NCI-H748 (cell line): ENCODE results near the gene GJA5.

Experiments
- DNase-seq: peaks from one replicate; lab custom pipeline; 2025; ENCODE audit not compliant: unreplicated experiment; lab: John Stamatoyannopoulos, UW

GJA5 gene

DNA sequence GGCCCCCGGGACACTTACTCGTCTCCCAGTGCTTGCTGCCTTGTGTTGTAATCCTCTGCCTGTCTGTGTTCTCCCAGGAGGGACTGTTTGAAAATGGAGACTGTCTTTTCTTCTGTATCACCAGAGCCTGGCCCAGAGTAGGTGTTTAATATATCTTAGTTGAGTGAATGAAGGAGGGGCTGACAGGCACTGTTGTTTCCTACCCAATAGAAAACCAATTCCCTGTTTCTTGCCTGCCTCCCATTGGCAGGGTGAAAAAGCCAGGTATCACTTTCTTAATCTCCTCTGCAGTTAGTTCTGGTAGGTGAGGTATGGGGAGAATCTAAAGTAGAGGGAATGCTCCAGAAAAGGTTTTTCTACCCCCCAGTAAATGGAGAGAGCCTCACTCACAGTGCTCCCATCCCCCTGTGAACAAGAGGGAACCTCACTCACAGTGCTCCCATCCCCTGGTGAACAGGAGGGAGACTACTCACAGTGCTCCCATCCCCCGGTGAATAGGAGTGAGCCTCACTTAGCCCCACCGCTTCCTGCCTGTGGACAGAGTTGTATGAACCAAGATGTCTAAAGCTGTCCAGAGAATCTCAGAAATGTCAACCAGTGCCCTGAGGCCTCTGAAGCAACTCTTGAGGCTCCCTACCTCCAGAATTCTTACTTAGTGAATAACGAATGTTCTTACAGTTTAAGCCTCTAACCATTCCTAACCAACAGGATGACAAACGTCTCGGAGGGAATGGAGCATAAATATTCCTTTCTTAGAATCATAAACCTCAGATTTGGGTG, at the start of gene GJA5:
Gene GJA5, minus strand, starts transcription at position 122 of the 780 bp plus-strand sequence. CDS start 1,364 bp downstream, outside the sequence.
- no peak for DNase-seq

DNA sequence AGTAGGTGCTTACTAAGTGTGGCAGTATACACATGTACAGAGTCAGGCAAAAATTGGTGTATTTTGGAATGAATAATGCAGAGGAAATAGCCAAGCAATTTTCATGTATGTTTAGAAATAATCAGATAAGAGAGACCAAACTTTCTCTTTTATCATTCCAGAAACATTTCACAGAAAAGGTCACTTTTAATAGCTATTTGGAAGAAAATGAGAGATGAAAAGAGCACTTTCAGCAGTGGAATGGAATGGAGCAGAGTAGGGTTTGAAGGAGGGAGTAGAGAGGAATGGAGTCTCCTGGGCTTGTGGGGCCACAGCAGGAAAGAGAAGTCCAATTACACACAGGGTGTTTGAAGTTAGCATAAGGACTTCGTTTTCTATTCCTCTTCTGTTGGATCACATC, 48.8 kb upstream of the GJA5 start:
- no peak for DNase-seq

DNA sequence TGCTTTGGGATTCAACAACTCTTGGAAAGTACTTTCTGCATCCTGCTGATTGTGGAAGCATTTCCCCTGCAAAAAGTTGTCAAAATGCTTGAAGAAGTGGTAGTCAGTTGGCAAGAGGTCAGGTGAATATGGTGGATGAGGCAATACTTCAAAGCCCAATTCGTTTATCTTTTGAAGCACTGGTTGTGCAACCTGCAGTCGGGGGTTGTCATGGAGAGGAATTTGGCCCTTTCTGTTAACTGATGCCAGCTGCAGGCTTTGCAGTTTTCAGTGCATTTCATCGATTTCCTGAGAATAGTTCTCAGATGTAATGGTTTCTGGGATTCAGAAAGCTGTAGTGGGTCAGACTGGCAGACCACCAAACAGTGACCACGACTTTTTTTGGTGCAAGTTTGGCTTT, 47.6 kb upstream of the GJA5 start:
- DNase-seq: no peak

DNA sequence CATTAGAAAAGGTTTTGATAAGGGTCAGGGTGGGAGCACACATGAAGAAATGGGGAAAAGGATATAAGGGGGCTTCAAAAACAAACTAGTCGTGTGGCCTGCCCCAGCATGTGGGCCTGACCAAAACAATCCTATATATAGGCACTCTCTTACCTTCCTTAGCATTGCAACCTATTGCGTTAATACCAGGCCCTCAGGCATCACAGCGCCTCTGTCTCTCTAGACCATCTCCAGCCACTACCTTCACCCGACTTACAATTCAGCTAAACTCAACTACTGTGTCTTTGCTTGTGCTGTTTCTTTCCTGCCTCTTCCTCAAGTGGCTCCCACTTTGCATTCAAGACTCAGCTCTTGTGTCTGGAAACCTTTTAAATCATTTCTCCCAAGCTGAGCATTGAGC, 47.0 kb upstream of the GJA5 start:
- no peak for DNase-seq

DNA sequence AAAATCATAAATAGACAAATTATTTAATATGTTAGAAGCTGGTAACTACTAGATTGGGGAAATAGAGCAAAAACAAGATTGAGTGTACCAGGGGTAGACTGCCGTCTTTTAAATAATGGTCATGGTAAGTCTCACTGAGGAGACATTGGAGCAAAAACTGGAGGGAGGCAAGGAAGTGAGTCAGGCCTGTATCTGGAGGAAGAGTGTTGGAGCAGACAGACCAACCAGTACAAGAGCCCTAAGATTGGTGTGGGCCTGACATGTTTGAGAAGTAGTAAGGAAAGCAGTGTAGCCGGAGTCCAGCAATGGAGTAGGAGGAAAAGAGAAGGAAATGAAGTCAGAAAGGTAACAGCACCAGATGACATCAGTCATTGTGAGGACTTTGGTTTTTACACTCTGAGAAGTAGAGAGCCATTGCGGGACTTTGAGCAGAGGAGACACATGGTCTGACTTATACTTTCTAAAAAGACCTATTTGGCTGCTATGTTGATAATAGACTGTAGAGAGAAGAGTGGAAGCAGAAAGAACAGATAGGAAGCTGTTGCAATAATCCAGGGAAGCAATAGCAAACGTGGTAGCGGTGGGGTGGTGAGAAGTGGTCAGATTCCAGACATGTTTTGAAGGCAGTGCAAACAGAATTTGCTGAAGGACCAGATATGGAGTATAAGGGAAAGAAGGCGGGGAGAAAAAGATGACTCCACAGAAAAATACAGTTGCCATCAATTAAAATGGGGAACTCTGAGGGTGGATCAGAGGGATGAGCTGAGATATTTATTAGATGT, 44.7 kb upstream of the GJA5 start:
- DNase-seq: no peak

DNA sequence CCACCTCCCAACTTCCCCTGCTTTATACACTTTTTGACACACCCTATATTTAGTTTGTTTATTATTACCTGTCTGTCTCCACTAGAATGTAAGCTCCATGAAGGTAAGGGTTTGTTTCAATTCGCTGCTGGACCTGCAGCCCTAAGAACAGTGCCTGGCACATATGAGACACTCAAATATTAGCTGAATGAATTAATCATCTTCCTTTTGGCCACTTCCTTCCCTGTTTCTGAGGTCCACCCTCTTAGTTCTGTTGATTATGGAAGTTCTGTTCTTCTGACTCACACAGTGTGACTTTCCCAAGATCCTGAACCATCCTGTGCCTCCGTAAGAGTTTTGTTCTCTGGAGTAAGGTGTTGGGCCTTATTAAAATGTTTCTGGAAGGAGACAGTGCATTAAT, 40.4 kb upstream of the GJA5 start:
- no peak for DNase-seq

DNA sequence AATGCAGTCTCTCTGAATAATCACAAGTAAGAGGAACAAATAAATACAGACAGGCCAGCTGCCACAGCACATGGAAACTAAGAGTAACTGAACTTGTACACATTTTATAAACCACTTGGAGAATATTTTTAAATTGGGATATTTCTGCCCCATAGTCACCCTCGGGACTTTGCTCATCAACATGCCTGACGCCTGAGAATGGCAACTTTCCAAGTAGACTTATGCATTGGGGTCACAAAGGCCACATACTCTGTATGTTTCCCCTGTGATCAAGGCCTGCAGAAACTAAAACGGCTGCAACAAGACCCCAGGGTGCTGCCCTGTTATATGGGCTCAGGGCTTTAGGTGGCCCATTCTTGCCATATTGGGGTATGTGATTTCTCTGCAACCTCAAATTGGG, 38.3 kb upstream of the GJA5 start:
- no peak for DNase-seq

DNA sequence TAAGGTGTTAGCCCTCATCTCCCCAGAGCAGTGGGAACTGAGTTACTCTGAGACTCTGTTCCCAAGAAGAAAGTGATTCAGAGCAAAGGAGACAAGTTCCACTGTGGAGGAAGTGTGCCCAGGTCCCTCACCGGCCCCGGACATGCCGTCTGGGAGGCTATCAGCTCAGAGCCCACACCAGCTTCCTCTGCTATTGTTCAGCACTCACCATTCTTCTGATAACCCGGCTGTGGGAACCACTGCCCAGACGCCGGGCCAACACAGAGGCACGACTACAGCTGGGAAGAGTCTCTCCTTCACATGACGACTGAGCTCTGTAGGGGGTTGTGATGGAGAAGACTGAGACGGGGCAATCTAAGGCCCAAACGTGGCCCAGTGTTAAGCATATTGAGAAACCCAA, 34.2 kb upstream of the GJA5 start:
- no peak for DNase-seq

DNA sequence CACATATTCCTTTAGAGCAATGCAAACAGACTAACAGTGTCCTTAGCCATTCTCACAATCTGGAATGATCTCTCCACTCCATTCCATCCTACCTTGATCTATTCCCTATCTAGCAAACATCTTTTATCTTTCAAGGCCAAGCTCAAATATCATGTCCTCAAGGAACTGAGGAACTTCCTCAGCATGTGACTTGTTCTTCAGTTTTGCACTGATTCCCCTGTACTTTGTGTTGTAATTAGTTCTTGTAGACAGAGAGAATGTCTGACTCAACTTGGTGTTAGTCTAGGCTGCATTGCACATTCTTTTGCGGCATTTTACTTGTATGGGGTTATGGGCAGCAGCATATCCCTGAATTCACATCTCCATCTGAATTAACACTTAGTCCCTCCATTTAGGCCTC, 31.5 kb upstream of the GJA5 start:
- no peak for DNase-seq

DNA sequence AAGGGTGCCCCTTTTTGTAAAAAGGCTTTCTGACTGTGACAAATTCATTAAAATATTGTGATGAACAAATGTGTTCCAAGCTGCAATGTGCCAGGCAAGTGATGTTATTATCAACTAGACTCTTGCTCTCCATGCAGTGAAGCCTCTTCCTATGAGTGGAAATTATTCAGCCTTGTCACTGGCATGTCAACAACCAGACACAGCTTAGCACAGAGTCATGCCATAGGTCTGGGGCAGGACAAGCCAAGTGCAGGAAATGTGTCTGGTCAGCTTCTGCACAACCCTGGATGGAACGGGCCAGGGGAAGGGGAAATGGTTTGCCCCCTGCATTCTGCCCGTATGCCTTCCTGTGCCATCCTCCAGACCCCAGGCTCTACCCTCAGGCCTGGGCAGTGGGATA, 27.4 kb upstream of the GJA5 start:
- no peak for DNase-seq

DNA sequence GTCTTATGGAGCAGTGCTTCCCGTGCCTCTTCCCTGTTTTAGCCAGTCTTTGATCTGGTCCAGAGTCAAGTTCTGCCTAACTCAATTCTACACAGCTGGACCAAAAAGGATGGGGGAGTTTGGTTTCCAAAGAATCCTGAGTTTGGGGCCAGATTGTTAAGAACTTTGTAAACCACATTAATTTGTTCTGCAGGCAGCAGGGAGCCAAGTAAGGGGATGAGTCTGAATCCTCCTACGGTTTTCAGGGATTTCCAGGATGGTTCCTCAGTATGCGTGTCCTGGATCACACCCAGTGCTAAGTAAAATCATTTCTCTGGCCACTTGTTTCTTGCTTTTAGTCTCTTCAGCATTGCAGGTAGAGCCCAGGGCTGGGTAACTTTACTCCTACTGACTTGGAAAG, 26.1 kb upstream of the GJA5 start:
- DNase-seq: no peak

DNA sequence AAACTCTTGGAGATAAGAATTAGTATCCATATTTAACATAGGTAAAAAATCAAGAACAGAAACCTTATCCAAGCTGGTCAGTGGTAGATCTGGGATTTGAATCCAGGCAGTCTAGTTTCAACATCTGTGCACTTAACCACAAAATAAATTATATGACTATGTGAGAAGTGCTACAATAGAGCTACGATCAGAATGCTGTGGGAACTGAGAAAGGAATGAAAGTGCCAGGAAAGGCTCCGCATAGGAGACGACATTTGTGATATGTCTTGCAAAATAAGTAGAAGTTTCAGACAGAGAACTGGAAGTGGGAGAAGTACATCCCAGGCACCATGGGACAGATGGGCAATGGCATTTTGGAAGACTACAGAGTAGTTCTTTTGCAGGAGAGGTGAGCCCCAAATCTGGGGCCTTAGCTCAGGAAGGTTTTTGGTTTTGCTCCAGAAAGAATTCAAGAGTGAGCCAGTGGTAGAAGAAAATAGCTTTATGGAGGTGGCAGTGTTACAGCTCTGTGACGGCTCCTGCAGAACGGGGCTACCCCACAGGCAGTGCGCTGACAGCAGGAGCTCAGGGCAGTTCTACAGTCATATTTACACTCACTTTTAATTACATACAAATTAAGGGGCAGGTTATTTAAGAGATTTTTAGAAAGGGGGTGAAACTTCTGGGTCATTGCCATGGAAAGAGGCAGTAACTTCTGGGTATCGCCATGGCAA, 25.5 kb upstream of the GJA5 start:
- DNase-seq: no peak

DNA sequence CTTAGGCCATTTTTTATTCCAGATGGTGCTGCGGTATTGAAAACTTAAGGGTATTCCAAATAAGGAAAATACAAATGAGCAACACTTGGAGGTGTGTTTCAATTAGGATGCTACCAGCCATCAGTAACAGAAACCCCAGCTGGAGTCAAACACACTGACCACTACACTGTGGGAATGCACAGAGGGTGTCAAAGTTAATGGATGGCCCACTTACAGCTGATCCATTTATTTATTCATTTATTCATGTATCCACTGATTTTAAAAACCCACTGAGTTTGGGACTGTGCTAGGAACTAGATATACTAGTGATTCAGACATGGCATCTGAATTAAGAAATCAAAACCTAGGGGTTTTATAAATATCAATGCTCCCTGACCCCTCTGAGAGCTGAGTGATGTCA, 24.5 kb upstream of the GJA5 start:
- no peak for DNase-seq

DNA sequence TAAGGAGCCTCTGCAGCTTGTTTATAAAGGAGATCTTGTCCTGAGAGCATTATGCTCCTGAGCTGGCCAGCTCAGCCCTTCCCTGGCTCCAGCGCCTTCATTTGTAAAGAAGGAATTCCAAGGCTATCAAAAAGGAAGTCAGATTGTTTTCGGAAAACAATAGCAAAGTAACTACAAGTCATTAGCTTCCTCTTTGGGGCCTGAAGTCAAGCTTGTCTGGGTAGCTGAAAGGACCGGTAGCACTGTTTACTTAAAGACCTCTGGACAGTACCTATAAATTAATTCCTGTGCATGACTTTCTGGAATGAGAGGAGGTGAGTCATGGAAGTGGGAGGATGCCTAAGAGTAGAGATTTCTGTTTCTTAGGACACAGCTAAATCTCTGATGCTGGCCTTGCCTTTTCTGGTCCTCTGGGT, 20.7 kb upstream of the GJA5 start:
- no peak for DNase-seq

DNA sequence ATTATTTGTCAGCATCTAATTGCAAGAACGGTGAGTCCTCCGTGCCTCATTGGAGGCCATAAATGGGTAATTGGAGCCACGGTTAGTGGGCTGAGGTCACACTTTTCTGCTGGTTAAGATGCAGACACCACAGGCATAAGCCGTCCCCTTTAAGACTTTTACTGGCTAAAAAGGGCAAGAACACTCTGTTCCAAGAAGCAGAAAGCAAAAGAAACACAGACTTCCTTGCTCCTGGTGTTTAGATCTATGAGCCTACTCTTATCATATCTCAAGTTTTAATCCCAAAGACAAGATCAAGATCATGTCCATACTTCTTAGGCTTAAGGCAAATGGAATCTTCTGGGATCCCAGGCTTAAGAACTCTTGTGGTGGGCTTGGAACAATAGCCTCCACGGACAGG, 17.3 kb upstream of the GJA5 start:
- DNase-seq: no peak

DNA sequence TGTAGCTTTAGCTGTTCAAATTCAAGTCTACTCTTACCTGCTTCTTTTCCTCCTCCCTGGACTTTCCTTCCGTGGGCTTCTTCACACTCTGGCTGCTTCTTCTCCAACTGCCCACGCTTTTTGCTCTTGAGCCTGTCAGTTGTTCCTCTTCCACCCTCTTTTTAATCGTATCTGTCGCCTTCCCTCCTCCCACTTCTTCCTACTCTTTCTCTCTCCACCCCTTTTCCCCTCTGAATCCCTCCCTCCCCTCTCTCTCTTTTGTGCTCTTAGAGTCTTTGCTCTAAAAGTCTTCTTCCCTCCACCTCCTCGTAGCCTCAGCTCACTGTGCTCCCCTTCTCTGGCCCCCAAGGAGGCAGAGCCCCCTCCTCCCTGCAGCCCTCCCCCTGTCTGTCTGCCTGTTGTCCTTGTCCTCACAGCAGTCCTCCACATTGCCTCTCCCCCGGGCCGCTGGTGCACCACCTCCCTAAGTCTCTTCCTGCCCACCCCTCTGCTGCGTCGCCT, 12.9 kb upstream of the GJA5 start:
- DNase-seq: no peak

DNA sequence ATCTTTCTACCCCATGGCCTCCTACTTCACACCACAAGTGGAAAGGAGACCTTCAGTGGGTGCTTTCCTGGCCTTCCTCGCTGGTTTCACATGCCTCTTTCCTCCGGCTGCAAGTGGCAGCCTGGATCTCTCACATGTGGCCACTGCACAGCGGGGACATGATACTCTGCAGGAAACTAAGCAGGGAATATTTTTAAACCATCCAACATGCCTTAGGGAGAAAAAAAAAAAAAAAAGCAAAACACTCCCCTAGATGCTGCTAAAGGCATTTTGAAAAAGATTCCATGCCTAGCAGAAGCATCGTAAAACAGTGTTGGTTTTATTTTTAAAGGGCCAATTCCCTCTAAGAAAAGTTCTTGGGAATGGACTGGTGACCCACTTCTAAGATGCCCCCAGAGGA, 12.2 kb upstream of the GJA5 start:
- no peak for DNase-seq

DNA sequence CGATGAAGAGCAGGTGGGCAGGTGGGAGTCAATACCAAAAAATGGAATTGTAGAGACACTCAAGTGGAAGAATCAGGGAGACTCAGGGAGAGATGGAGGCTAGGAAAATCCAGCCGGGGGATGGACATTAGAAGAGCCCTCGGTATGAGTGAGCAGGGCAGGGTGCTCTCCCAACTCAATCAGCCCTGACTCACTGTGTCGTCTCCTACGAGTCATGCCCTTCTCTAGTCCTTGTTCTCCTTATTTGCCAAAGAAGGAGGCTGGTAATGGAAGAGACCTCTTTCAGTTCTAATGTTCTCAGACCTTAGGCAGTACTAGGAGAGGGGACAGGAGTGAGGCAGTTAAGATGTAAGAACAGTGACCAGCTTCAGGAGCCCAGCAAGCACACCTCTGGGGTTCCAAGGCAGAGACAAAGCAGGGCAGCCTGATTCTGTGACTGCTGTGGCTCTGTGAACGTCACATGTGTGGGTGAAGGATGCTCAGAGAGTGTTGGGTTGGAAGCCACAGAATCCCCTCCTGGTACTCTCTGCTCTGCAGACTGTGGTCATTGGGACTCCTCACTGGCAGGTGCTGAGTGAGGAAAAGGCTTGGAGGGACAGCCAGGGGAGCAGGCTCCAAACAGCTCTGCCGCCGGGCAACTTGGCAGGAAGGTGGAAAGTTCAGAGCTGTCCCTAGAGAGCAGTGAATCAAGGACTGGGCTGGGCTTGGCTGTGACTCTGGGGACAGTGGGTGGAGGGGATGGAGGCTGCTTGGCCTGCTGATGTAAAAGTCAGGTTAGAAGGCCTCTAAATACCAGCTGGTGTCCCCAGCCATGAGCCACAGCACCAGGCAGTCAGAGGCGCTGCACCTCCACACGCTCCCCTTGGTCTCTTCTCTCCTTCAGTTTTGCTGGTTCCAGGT, 11.1 kb upstream of the GJA5 start:
- no peak for DNase-seq

DNA sequence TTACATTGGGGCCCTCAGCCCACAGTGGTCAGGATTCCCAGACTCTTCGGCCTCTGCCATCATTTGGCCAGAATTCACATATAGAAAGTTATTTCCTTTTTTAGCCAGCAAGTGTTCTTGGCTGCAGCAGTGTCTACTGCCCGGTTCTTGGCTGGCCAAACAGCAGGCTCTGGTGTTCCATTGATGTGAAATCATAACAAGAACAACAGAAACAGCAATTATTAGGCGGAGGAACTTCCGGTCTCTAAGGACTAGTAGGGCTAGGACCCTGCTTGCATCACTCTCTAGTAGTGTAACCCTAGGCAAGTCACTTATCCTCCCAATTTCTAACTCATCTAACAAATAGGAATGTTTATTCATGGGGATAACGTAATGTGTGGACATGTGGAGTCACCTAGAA, 8.7 kb upstream of the GJA5 start:
- no peak for DNase-seq

DNA sequence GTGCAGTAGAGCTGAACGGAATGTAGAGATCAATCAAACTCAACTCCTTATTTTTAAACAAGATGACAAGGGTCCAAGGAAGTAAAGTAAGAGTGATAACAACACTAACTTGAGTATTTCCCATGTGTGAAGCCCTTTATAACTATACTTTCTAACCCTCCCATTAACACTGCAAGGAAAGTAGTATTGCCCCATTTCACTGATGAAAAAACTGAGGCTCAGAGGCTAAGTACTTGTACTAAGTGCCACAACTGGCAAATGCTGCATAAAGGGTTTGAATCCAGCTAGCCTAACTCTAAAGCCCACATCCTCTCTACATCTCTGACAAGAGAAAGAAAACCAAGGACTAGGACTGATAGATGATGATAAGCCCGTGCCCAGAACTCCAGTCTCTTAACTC, 8.2 kb upstream of the GJA5 start:
- no peak for DNase-seq

DNA sequence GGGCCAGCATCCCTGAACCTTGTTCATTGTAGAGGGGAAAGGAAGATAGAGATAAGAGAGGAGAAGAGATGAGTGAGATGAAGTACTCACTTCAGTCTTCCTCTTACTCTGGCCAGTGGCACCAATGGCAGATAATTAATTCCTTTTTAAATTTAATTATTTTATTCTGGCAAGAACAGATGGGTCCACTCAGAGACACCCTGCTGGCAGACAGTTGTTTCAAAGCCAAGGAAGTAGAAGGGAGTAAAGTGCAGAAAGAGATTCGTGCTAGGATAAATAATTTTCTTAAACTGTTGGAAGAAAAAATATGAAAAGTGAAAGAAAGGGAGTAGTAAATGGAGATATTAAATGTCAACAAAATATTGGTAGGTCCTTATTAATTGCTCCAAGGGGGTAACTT, 7.7 kb upstream of the GJA5 start:
- no peak for DNase-seq
